Stimulated activated CD8-positive, alpha-beta memory T cell treated with anti-CD3 and anti-CD28 coated beads, Interleukin-12 subunit alpha, Interleukin-12 subunit beta, amount 100 ng/mL, for 4 hours (primary cell): Measurements from ENCODE around the gene SBF2.
"Not testable (repeated sequence)": the region's sequence is repeated elsewhere in the genome, so short reads cannot be mapped to it uniquely, and the experiment has no call there.

Experiments used
- DNase-seq: peaks from one replicate; pipeline ENCODE4 v3.0.0-alpha.2; 2020; ENCODE audit warnings: low read depth

SBF2 gene

GRCh38 chr11:10064828-10065227, 229.2 kb downstream of the SBF2 start:
- no peak for DNase-seq

DNA sequence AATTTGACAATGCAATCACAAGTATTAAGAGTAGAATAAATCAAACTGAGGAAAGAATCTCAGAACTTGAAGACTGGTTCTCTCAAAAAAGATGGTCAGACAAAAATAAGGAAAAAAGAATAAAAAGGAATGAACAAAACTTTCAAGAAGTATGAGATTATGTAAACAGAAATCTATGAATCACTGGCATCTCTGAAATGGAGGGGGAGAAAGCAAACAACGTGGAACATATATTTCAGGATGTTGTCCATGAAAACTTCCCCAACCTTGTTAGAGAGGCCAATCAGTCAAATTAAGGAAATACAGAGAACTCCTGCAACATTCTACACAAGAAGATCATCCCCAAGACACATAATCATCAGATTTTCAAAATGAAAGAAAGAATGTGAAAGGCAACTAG, 235.7 kb downstream of the SBF2 start:
- DNase-seq = no peak

DNA sequence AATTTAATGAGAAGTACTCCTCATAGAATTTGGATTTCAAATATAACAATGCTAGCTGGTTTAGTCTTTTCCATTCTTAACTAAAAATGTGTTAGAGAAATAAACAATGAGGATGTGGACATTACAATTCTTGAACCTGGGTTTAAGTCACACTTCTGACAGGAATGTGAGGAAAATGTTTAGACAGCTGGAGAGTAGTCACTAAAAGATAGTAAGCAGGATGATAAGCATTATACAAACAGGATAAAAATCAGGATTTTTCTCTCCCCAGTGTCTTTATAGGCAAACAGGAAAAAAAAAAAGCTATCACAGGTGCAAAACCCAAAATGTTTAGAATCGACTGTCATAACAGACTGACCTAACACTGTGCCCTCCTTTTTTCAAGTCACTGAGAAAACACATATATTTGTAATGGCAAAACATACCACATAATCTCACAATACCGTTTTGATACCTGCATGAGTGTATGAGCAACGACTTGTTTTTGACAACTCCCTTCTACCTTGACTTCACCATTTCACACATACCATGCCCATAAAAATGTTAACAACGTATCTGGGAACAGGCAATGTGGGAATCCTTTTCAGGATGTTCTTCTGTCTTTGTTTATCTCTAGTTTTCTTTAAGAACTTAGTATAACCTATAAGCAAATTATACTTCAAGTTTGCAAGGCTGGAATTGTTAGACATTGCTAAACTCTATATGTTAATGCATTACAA, 242.0 kb downstream of the SBF2 start:
- DNase-seq = no peak

DNA sequence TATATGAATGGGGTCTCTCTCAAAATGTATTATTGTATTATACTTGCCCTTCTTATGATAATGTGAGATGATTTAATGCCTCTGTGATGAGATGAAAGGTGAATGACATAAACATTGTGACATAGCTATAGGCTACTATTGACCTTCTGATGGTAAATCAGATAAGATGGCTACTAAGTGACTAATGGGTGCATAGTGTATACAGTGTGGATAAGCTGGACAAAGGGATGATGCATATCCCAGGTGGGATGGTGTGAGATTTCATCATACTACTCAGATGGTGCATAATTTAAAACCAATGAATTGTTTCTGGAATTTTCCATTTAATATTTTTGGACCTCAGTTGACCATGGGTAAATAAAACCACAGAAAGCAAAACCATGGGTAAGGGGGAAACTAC, 243.5 kb downstream of the SBF2 start:
- no peak for DNase-seq

GRCh38 chr11:10049756-10050155, 244.3 kb downstream of the SBF2 start:
- DNase-seq = no peak

GRCh38 chr11:10048350-10048749, 245.7 kb downstream of the SBF2 start:
- DNase-seq = no peak

DNA sequence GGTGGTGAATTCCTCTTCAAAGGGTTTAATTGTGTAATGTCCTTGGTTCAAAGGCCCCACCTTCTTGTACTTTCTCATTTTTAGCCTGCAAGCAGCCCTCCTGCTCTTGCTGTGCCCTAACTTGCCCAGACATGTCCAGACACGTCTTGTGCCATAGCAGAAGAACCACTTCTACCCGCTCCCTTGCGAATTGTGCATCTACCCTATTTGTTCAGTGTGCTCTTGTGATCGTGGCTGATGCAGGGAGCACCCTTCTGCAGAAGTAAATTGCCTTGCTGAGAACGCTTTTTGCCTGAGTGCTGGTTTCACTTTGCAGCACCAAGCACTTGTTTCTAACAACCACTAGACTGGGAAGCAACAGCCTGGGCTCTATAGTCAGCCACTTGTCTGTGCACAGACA, 249.4 kb downstream of the SBF2 start:
- DNase-seq = no peak

DNA sequence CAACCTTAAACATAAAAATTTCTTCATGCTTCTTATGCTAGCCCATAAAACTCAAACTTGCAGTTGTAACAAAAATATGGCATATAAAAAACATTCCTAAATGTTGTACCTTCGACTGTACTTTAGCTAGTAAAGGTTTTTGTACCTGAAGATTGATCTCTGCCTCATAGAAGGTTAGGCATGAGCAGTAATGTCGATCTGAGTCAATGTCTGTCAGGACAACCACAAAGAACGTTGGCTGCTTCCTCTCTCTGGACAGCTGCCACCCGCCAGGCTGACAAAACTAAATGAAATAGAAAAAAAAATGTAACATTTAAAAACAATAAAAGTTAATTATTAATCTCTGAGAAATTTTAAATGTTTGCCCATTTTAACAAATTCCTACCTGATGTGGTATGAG, 251.3 kb downstream of the SBF2 start:
- no peak for DNase-seq

- no peak for DNase-seq
Observed at GRCh38 chr11:10041748-10042446, 252.1 kb downstream of the SBF2 start.

- DNase-seq = no peak
Observed at GRCh38 chr11:10041332-10041731, 252.7 kb downstream of the SBF2 start.

DNA sequence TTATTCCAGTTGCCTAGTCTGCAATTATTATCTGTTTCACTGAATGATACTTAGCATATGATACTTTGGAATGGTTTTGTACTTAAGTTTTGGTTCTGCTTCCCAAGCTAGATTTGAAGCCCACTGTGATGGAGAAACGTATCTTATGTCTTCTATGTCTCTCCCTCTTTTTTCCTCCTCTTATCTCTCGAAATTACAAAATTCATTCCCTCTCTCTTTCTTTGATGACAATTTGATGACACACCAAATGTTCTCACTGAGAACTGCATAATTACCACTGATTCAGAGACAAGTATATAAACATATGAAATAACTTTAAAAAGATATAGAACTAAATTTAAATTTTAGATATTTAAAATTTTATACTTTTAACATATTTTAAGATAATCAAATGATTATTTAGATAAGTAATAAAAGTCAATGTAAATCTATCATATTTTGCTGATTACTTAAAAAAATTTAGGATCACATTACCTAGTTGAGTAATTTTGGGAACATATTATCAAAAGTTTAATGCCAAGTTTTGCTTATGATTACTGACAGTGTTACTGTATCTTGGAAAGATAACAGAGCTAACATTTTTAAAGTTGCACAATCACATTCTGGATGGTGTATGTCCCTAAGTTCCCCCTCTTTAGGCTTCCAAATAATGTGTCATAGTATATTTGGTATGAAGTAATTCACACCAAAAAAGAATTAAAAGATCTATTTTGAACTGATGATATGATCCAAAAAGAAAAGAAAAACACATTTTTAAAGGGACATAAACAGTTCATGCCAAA, 255.3 kb downstream of the SBF2 start:
- DNase-seq = no peak

DNA sequence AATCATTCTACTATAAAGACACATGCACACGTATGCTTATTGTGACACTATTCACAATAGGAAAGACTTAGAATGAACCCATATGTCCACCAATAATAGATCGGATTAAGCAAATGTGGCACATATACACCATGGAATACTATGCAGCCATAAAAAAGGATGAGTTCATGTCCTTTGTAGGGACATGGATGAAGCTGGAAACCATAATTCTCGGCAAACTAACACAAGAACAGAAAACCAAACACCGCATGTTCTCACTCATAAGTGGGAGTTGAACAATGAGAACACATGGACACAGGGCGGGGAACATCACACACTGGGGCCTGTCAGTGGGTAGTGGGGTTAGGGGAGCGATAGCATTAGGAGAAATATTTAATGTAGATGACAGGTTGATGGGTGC, 258.1 kb downstream of the SBF2 start:
- not testable (repeated sequence) for DNase-seq

GRCh38 chr11:10032935-10033334, 261.1 kb downstream of the SBF2 start:
- DNase-seq = no peak

GRCh38 chr11:10030122-10030490, 263.9 kb downstream of the SBF2 start:
- DNase-seq = no peak

GRCh38 chr11:10029386-10030121, 264.5 kb downstream of the SBF2 start:
- DNase-seq = no peak

GRCh38 chr11:10026514-10026913, 267.5 kb downstream of the SBF2 start:
- DNase-seq = no peak

DNA sequence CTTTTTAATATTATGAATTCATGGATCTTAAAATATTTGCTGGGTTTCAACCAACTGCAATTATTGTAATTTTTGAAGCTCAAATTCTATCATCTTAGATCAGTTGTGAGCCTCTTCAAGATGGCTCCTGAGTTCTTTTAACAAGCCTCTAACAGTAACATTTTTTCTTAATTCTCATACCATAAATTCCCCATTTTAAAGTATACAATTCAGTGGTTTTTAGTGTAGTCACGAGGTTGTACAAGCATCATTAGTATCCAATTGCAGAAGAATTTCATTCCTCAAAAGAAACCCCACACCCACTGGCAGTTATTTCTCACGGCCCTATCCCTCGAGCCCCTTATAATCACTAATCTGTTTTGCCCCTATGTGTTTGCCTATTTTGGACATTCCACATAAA, 270.8 kb downstream of the SBF2 start:
- DNase-seq = no peak

- DNase-seq = no peak
Observed at GRCh38 chr11:10022764-10023163, 271.3 kb downstream of the SBF2 start.

- DNase-seq = no peak
Observed at GRCh38 chr11:10021563-10021962, 272.5 kb downstream of the SBF2 start.

- no peak for DNase-seq
Observed at GRCh38 chr11:10019906-10020682, 273.9 kb downstream of the SBF2 start.

DNA sequence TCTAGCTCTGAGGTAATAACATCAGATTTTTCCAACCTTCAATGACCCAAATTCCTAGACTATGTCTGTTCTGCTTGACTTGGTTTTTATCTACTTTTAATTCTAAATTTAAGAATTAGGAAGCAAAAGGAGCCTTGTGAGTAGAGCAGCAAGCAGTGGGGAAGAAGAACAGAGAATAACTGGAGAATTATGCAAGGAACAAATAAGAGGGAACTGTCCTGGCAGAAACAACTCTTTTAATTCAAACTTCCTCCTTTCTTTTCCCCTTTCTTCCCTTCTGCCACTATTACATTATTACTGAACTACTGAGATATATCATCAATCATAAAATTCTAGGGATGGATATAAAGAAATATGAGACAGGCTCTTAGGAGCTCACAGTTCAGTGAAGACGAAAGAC, 276.1 kb downstream of the SBF2 start:
- no peak for DNase-seq

- no peak for DNase-seq
Observed at GRCh38 chr11:10017050-10017449, 277.0 kb downstream of the SBF2 start.
